ENCODE measurements around the gene FGF14. TPM values are rescaled to one million over a fixed set of nuclear protein-coding genes. Genes with fewer than 3 reads are reported as not detected.

FGF14 gene
- total RNA-seq, 1 donor from 2014 or later: 0.23 TPM

GRCh38 chr13:101930331-101930730, 471.5 kb downstream of the FGF14 start:
- FAIRE-seq: no peak

DNA sequence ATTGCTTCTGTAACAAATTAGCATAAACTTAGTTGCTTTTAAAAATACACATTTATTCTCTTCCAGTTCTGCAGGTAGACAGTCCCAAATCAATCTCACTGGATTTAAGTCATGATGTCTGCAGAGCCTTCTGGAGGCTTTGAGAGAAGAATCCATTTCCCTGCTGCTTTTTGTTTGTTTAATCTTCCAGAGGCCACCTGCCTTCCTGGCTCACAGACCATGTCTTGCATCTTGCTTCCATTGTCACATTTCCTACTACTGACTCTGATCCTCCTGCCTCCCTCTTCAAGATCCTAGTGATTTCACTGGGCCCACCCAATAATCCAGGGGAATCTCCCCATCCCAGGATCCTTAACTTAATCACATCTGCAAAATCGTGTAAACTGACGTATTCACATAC, 476.1 kb downstream of the FGF14 start:
- FAIRE-seq (no peak), DNase-seq (ENCODE audit: low read depth) (no peak)
- Mint-ChIP-seq H3K27ac (ENCODE audit: unreplicated experiment) (no peak overlapping the region), H3K4me3 (ENCODE audit: unreplicated experiment) (no peak overlapping the region), H3K4me1 (ENCODE audit: low read depth, unreplicated experiment) (peaks cover 6% of the 10 kb centered on the region), H3K36me3 (ENCODE audit: low read depth, unreplicated experiment) (no peaks in the 10 kb centered on the region), H3K27me3 (ENCODE audit: low read depth, unreplicated experiment) (peaks cover 19% of the 10 kb centered on the region), H3K9me3 (ENCODE audit: unreplicated experiment) (no peaks in the 10 kb centered on the region)
- Histone ChIP-seq H3K9ac (ENCODE audit: low read length) (no peak overlapping the region), H2AFZ (ENCODE audit: low read depth, low read length) (no peak overlapping the region), H4K20me1 (ENCODE audit: insufficient read depth, low read length) (no peaks in the 10 kb centered on the region), H3K27ac (ENCODE audit: low read depth, low read length) (no peak overlapping the region), H3K4me1 (ENCODE audit: insufficient read depth, low read length) (no peaks in the 10 kb centered on the region), H3K27me3 (ENCODE audit: insufficient read depth, low read length) (peaks cover 14% of the 10 kb centered on the region), H3K36me3 (ENCODE audit: insufficient read depth, low read length) (no peaks in the 10 kb centered on the region), H3K9me3 (ENCODE audit: insufficient read depth, low read depth, low read length) (no peaks in the 10 kb centered on the region), H3K4me3 (ENCODE audit: insufficient read depth, low read depth, low read length) (no peak overlapping the region), H3K79me2 (ENCODE audit: insufficient read depth, low read length) (no peaks in the 10 kb centered on the region), H3K4me2 (ENCODE audit: low read length) (no peak overlapping the region)
- no peak for TF ChIP-seq EZH2 (IDR thresholded peaks at IDR 0.05; ENCODE audit: insufficient read depth, low read length)
- TF ChIP-seq CTCF (IDR thresholded peaks at IDR 0.05; ENCODE audit: insufficient read depth, low read depth, low read length): no peak

More at GRCh38 chr13:101930331-101930730, 471.5 kb downstream of the FGF14 start:
- Histone ChIP-seq H2AFZ (ENCODE audit: low read depth, low read length) (no peak overlapping the region), H3K27me3 (ENCODE audit: insufficient read depth, low read length) (no peaks in the 10 kb centered on the region), H3K9me3 (ENCODE audit: insufficient read depth, low read depth, low read length) (no peaks in the 10 kb centered on the region), H4K20me1 (ENCODE audit: insufficient read depth, low read length) (no peaks in the 10 kb centered on the region), H3K27ac (ENCODE audit: low read depth, low read length) (no peak overlapping the region), H3K79me2 (ENCODE audit: insufficient read depth, low read length) (no peaks in the 10 kb centered on the region), H3K4me3 (ENCODE audit: insufficient read depth, low read depth, low read length) (no peak overlapping the region), H3K36me3 (ENCODE audit: insufficient read depth, low read length) (no peaks in the 10 kb centered on the region), H3K4me2 (ENCODE audit: low read length) (no peak overlapping the region), H3K4me1 (ENCODE audit: insufficient read depth, low read length) (no peaks in the 10 kb centered on the region), H3K9ac (ENCODE audit: low read length) (no peak overlapping the region)
- Mint-ChIP-seq H3K27ac (ENCODE audit: unreplicated experiment) (no peak overlapping the region), H3K4me1 (ENCODE audit: low read depth, unreplicated experiment) (peaks cover 6% of the 10 kb centered on the region), H3K4me3 (ENCODE audit: unreplicated experiment) (no peak overlapping the region), H3K27me3 (ENCODE audit: low read depth, unreplicated experiment) (peaks cover 4% of the 10 kb centered on the region), H3K36me3 (ENCODE audit: low read depth, unreplicated experiment) (no peaks in the 10 kb centered on the region), H3K9me3 (ENCODE audit: unreplicated experiment) (no peaks in the 10 kb centered on the region)
- no peak for TF ChIP-seq EZH2 (IDR thresholded peaks at IDR 0.05; ENCODE audit: insufficient read depth, low read length)
- no peak for TF ChIP-seq CTCF (IDR thresholded peaks at IDR 0.05; ENCODE audit: insufficient read depth, low read depth, low read length)
- DNase-seq (ENCODE audit: low read depth): no peak

- Histone ChIP-seq H3K9ac (ENCODE audit: low read length) (no peak overlapping the region), H3K27me3 (ENCODE audit: insufficient read depth, low read length) (peaks cover 56% of the 10 kb centered on the region), H3K4me3 (ENCODE audit: insufficient read depth, low read depth, low read length) (peak overlapping the region; percentile 56), H2AFZ (ENCODE audit: low read depth, low read length) (no peak overlapping the region), H4K20me1 (ENCODE audit: insufficient read depth, low read length) (no peaks in the 10 kb centered on the region), H3K27ac (ENCODE audit: low read depth, low read length) (no peak overlapping the region), H3K9me3 (ENCODE audit: insufficient read depth, low read depth, low read length) (no peaks in the 10 kb centered on the region), H3K36me3 (ENCODE audit: insufficient read depth, low read length) (no peaks in the 10 kb centered on the region), H3K4me1 (ENCODE audit: insufficient read depth, low read length) (no peaks in the 10 kb centered on the region), H3K79me2 (ENCODE audit: insufficient read depth, low read length) (no peaks in the 10 kb centered on the region), H3K4me2 (ENCODE audit: low read length) (peak overlapping the region; percentile 85)
- Mint-ChIP-seq H3K36me3 (ENCODE audit: low read depth, unreplicated experiment) (no peaks in the 10 kb centered on the region), H3K27ac (ENCODE audit: unreplicated experiment) (no peak overlapping the region), H3K9me3 (ENCODE audit: unreplicated experiment) (no peaks in the 10 kb centered on the region), H3K27me3 (ENCODE audit: low read depth, unreplicated experiment) (peaks cover 60% of the 10 kb centered on the region), H3K4me3 (ENCODE audit: unreplicated experiment) (peak overlapping the region; percentile 79), H3K4me1 (ENCODE audit: low read depth, unreplicated experiment) (peaks cover 2% of the 10 kb centered on the region)
- FAIRE-seq (no peak), DNase-seq (ENCODE audit: low read depth) (peak; percentile 23)
- TF ChIP-seq EZH2 (IDR thresholded peaks at IDR 0.05; ENCODE audit: insufficient read depth, low read length) (peak; percentile 20), CTCF (IDR thresholded peaks at IDR 0.05; ENCODE audit: insufficient read depth, low read depth, low read length) (no peak)
Observed at GRCh38 chr13:101919541-101920181, 482.2 kb downstream of the FGF14 start.

Data from astrocyte (in vitro differentiated cells and primary cell).